ENCODE measurements around the gene PPP1R10. TPM values are rescaled to one million over a fixed set of nuclear protein-coding genes. Genes with fewer than 3 reads are reported as not detected.

Gene PPP1R10
- total RNA-seq, 1 donor from 2014 or later = 38.6 TPM

DNA sequence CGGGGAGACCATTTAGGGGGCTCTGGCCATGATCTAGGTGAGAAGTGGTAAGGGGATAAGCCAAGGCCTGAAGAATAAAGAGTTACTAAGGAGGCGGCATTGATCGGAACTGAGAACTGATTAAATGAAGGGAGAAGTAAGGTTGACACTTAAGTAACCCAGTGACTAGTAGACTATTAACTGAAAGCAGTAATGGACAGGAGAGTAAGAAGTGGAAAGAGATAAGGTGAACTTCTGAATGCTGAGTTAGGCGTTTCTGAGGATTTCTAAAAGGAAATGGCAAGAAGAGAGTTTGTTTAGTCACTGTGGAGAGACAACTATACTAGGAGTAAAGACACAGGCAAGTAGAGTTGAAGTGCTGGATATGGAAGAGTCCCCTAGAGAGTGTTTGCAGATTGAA lies 43.9 kb downstream of the PPP1R10 start:
- Histone ChIP-seq H3K27me3 (peaks cover 15% of the 10 kb centered on the region), H2AFZ (replicated peaks) (no peak overlapping the region), H3K4me2 (peak overlapping the region; percentile 12), H3F3A (ENCODE audit: low read depth) (no peaks in the 10 kb centered on the region), H4K20me1 (ENCODE audit: low read depth) (peaks cover 60% of the 10 kb centered on the region), H3K79me2 (ENCODE audit: low read depth) (peaks cover 64% of the 10 kb centered on the region), H3K9me3 (ENCODE audit: low read depth) (no peaks in the 10 kb centered on the region), H3K36me3 (peaks cover 6% of the 10 kb centered on the region), H3K9ac (no peak overlapping the region), H3K4me1 (peaks cover 9% of the 10 kb centered on the region), H3K4me3 (no peak overlapping the region), H3K27ac (no peak overlapping the region)
- TF ChIP-seq, protein P1, sequence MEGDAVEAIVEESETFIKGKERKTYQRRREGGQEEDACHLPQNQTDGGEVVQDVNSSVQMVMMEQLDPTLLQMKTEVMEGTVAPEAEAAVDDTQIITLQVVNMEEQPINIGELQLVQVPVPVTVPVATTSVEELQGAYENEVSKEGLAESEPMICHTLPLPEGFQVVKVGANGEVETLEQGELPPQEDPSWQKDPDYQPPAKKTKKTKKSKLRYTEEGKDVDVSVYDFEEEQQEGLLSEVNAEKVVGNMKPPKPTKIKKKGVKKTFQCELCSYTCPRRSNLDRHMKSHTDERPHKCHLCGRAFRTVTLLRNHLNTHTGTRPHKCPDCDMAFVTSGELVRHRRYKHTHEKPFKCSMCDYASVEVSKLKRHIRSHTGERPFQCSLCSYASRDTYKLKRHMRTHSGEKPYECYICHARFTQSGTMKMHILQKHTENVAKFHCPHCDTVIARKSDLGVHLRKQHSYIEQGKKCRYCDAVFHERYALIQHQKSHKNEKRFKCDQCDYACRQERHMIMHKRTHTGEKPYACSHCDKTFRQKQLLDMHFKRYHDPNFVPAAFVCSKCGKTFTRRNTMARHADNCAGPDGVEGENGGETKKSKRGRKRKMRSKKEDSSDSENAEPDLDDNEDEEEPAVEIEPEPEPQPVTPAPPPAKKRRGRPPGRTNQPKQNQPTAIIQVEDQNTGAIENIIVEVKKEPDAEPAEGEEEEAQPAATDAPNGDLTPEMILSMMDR (IDR thresholded peaks at IDR 0.05) = no peak
- TF ChIP-seq EZH2phosphoT487 (IDR thresholded peaks at IDR 0.05) (no peak), EZH2 (IDR thresholded peaks at IDR 0.05) (no peak)
- Mint-ChIP-seq H3K9me3 (no peaks in the 10 kb centered on the region), H3K4me1 (peaks cover 21% of the 10 kb centered on the region), H3K36me3 (peaks cover 14% of the 10 kb centered on the region), H3K27ac (no peak overlapping the region), H3K4me3 (peak overlapping the region; percentile 99), H3K27me3 (ENCODE audit: insufficient read depth, low read depth) (peaks cover 10% of the 10 kb centered on the region)
- DNase-seq (ENCODE audit: low spot score) = no peak

DNA sequence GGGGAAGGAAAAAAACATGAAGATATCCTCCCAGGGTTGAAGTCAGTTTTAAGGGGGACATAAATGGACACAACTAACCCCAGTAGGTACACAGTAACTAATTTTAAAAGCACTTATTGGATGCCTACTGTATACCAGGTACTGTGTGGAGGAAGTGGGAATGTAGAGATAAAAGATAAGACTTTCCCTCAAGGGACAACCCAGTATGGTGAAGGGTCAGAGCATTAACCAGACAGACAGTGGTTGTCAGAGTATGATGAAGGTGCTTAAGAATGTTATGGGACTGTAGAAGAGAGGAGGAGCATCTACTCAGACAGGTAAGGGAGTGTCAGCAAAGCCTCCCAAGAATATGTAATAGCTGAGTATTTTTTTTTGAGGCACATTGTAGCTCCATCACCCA lies 44.9 kb downstream of the PPP1R10 start:
- Histone ChIP-seq H3K4me3 (peak overlapping the region; percentile 75), H3K79me2 (ENCODE audit: low read depth) (peaks cover 58% of the 10 kb centered on the region), H3K36me3 (peaks cover 2% of the 10 kb centered on the region), H3K27ac (no peak overlapping the region), H3F3A (ENCODE audit: low read depth) (no peaks in the 10 kb centered on the region), H3K4me2 (peak overlapping the region; percentile 96), H3K9ac (peak overlapping the region; percentile 59), H3K4me1 (peaks cover 9% of the 10 kb centered on the region), H2AFZ (replicated peaks) (no peak overlapping the region), H3K9me3 (ENCODE audit: low read depth) (no peaks in the 10 kb centered on the region), H3K27me3 (peaks cover 15% of the 10 kb centered on the region), H4K20me1 (ENCODE audit: low read depth) (peaks cover 56% of the 10 kb centered on the region)
- no peak for DNase-seq (ENCODE audit: low spot score)
- Mint-ChIP-seq H3K36me3 (peaks cover 6% of the 10 kb centered on the region), H3K4me1 (peaks cover 21% of the 10 kb centered on the region), H3K9me3 (no peaks in the 10 kb centered on the region), H3K27me3 (ENCODE audit: insufficient read depth, low read depth) (peaks cover 10% of the 10 kb centered on the region), H3K27ac (no peak overlapping the region), H3K4me3 (peak overlapping the region; percentile 99)
- no peak for TF ChIP-seq EZH2phosphoT487 (IDR thresholded peaks at IDR 0.05)
- no peak for TF ChIP-seq EZH2 (IDR thresholded peaks at IDR 0.05)
- TF ChIP-seq, protein P1 (IDR thresholded peaks at IDR 0.05) = no peak

DNA sequence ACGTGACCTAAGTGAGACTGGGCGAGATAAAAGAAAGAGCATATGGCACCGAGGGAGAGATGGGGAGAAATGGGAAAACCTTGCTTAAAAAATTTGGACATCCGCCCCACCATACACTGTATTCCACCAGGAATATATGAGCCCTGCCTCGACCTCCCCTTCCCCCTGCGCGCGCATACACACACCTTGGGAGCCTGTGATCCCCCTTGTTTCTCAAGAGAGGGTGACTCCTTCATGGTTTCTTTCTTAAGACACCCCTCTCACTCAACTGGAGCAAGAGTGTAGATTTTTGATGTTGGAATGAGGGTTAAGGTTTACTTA lies 45.3 kb downstream of the PPP1R10 start:
- no peak for DNase-seq (ENCODE audit: low spot score)
- peaks cover 21% of the 10 kb centered on the region for H3K4me1 Mint-ChIP-seq
- H3K9ac ChIP-seq = peak overlapping the region; percentile 59
- H4K20me1 ChIP-seq (ENCODE audit: low read depth) = peaks cover 52% of the 10 kb centered on the region
- H3K79me2 ChIP-seq (ENCODE audit: low read depth) = peaks cover 54% of the 10 kb centered on the region
- peak overlapping the region; percentile 94 for H3K27ac Mint-ChIP-seq
- no peak overlapping the region for H3K27ac ChIP-seq
- no peaks in the 10 kb centered on the region for H3K36me3 ChIP-seq
- H3K4me1 ChIP-seq = peaks cover 9% of the 10 kb centered on the region
- H3K36me3 Mint-ChIP-seq = peaks cover 3% of the 10 kb centered on the region
- peaks cover 15% of the 10 kb centered on the region for H3K27me3 ChIP-seq
- TF ChIP-seq, protein P1 (IDR thresholded peaks at IDR 0.05) = no peak
- TF ChIP-seq EZH2phosphoT487 (IDR thresholded peaks at IDR 0.05) (no peak), EZH2 (IDR thresholded peaks at IDR 0.05) (no peak)
- peak overlapping the region; percentile 75 for H3K4me3 ChIP-seq
- H3K4me2 ChIP-seq = peak overlapping the region; percentile 96
- H2AFZ ChIP-seq (replicated peaks) = peak overlapping the region; percentile 78
- no peaks in the 10 kb centered on the region for H3F3A ChIP-seq (ENCODE audit: low read depth)
- H3K4me3 Mint-ChIP-seq = peak overlapping the region; percentile 99
- no peaks in the 10 kb centered on the region for H3K9me3 Mint-ChIP-seq
- peaks cover 5% of the 10 kb centered on the region for H3K27me3 Mint-ChIP-seq (ENCODE audit: insufficient read depth, low read depth)
- H3K9me3 ChIP-seq (ENCODE audit: low read depth) = no peaks in the 10 kb centered on the region
